ENCODE measurements around the gene MAPK8. TPM values are rescaled to one million over a fixed set of nuclear protein-coding genes. Genes with fewer than 3 reads are reported as not detected.

MAPK8 gene
- total and polyA plus RNA-seq, 7 experiments from 2014 or later, result 22.2 to 63.9 (median 41.9) TPM

DNA sequence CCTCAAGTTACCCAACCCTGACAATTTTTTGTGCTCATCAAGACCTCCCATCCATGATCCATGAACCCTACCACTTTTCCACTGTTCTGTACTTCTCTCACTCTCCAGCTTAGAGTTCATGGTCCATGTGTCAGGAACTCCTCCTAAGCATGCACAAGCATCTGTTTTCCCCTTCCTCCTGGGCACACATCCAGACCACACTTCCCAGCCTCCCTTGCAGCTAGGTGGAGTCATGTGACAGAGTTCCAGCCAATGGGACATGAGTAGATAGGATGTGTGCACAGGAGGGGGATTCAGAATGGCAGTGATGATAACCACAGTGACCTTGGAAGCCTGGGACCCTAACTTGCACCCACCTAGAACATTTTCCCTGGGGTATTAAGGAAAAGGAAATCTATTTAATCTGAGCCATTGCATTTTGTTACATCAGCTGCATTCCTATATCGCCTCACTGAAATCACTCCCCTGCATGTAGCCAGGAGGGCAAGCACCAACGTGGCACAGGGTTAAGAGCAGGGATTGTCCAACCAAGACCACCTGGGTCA, 22.4 kb upstream of the MAPK8 start:
- no peaks in the 10 kb centered on the region for H3K36me3 ChIP-seq (ENCODE audit: control insufficient read depth in 2 of 3, insufficient read depth in 3 of 3, low read length in 3 of 3)
- no peaks in the 10 kb centered on the region for H3K27me3 ChIP-seq (ENCODE audit: control insufficient read depth in 2 of 2, insufficient read depth in 2 of 2, low read length in 2 of 2)
- H3K4me1 ChIP-seq (ENCODE audit: control insufficient read depth in 2 of 2, insufficient read depth in 2 of 2, low read length in 2 of 2), result no peaks in the 10 kb centered on the region
- Mint-ChIP-seq H3K27ac (no peak overlapping the region), H3K27me3 (peaks cover 14 to 38% (median 35%) of the 10 kb centered on the region in 5 donors), H3K9me3 (peaks cover 6 to 39% (median 20%) of the 10 kb centered on the region in 11 donors), H3K4me3 (no peak overlapping the region), H3K36me3 (peaks cover 0 to 27% (median 5%) of the 10 kb centered on the region in 5 donors), H3K4me1 (peaks cover 0 to 10% (median 4%) of the 10 kb centered on the region in 7 donors)
- DNase-seq (no peak), ATAC-seq (no peak)
- POLR2A ChIA-PET, result no interaction called here
- no peak overlapping the region for H3K27ac ChIP-seq (ENCODE audit: low read depth, low read length)
- CTCF ChIA-PET, result interaction anchor here (0.6 kb wide), 1 partner anchor 70 kb away, joined by 3 read pairs; no protein-coding TSS in a partner anchor
- no peak overlapping the region for H3K4me3 ChIP-seq (ENCODE audit: low read length)
- intact Hi-C loops (cut with micrococcal nuclease), result no loop called here
- H3K9me3 ChIP-seq (ENCODE audit: control insufficient read depth in 2 of 3, low read length in 3 of 3), result peaks cover 0 to 6% (median 0%) of the 10 kb centered on the region in 3 experiments

DNA sequence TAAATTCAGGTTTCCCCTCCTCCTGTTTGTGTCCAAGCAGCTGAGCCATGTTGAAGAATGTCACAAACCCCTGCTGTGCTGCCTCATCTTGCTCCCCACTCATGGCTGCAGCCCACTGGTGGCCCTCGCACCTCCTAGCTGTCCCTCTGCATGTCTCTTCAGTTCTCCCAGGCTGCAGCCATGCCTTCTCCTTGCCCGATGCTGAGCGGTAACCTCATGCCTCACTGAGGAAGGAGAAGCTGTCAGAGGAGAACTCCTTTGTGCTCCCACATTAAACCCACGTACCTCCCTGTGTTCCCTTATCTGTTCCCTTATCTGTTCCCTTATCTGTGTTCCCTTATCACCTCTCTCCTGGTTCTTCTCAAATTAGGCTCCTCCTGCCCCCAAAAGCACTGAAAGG, 21.7 kb upstream of the MAPK8 start:
- no peaks in the 10 kb centered on the region for H3K27me3 ChIP-seq (ENCODE audit: control insufficient read depth in 2 of 2, insufficient read depth in 2 of 2, low read length in 2 of 2)
- H3K36me3 ChIP-seq (ENCODE audit: control insufficient read depth in 2 of 3, insufficient read depth in 3 of 3, low read length in 3 of 3), result no peaks in the 10 kb centered on the region
- H3K4me1 Mint-ChIP-seq, result peaks cover 0 to 15% (median 8%) of the 10 kb centered on the region in 7 donors
- no peak overlapping the region for H3K4me3 Mint-ChIP-seq
- intact Hi-C loops (cut with micrococcal nuclease), result no loop called here
- ATAC-seq (no peak), DNase-seq (no peak)
- no peak overlapping the region for H3K27ac ChIP-seq (ENCODE audit: low read depth, low read length)
- H3K36me3 Mint-ChIP-seq, result peaks cover 0 to 23% (median 5%) of the 10 kb centered on the region in 5 donors
- peaks cover 0 to 6% (median 0%) of the 10 kb centered on the region in 3 experiments for H3K9me3 ChIP-seq (ENCODE audit: control insufficient read depth in 2 of 3, low read length in 3 of 3)
- no peaks in the 10 kb centered on the region for H3K4me1 ChIP-seq (ENCODE audit: control insufficient read depth in 2 of 2, insufficient read depth in 2 of 2, low read length in 2 of 2)
- no peak overlapping the region for H3K4me3 ChIP-seq (ENCODE audit: low read length)
- POLR2A ChIA-PET, result no interaction called here
- H3K27me3 Mint-ChIP-seq, result peaks cover 15 to 35% (median 29%) of the 10 kb centered on the region in 5 donors
- no peak overlapping the region for H3K27ac Mint-ChIP-seq
- CTCF ChIA-PET, result no interaction called here
- peaks cover 6 to 39% (median 20%) of the 10 kb centered on the region in 11 donors for H3K9me3 Mint-ChIP-seq

DNA sequence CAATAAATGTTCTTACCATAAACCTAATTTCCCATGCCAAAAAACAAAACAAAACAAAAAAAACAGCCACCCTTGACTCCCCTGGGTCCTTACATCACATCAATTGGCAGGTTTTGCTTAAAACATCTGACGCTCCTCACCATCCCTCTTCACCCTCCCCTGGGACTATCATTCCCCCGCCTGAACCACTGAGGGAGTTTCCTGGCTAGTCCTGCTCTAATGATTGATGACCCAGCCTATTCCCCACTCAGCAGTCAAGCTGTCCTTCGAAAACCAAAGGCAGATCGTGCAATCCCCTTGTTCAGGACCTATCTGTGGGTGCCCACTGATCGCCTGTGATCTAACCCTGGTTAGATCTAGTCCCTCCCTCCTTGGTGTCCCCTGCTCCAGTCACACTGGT, 20.8 kb upstream of the MAPK8 start:
- intact Hi-C loops (cut with micrococcal nuclease), result no loop called here
- POLR2A ChIA-PET, result no interaction called here
- peaks cover 0 to 23% (median 5%) of the 10 kb centered on the region in 5 donors for H3K36me3 Mint-ChIP-seq

DNA sequence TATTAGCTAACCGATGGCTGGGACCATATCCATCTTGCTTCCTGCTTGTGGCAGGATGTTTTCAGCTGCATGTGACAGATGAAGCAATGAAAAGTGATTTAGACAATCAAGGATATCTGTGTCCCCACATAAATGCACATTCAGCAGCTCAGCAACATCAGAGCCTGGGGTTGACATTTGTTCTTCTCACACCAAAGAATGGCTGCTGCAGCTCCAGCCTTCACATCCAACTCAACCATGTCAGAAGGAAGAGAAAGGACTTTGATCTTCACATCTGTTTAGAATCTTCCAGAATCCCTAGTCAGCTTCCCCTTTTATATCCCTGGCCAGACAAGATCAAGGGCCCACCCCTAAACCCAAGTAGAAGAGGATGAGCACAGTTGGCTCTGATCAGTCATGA, 20.1 kb upstream of the MAPK8 start:
- Histone ChIP-seq H3K27me3 (ENCODE audit: control insufficient read depth in 2 of 2, insufficient read depth in 2 of 2, low read length in 2 of 2) (no peaks in the 10 kb centered on the region), H3K9me3 (ENCODE audit: control insufficient read depth in 2 of 3, low read length in 3 of 3) (peaks cover 0 to 6% (median 0%) of the 10 kb centered on the region in 3 experiments), H3K36me3 (ENCODE audit: control insufficient read depth in 2 of 3, insufficient read depth in 3 of 3, low read length in 3 of 3) (no peaks in the 10 kb centered on the region), H3K4me3 (ENCODE audit: low read length) (no peak overlapping the region), H3K27ac (ENCODE audit: low read depth, low read length) (no peak overlapping the region), H3K4me1 (ENCODE audit: control insufficient read depth in 2 of 2, insufficient read depth in 2 of 2, low read length in 2 of 2) (no peaks in the 10 kb centered on the region)
- Mint-ChIP-seq H3K27ac (no peak overlapping the region), H3K36me3 (peaks cover 0 to 18% (median 2%) of the 10 kb centered on the region in 5 donors), H3K4me1 (peaks cover 0 to 17% (median 9%) of the 10 kb centered on the region in 7 donors), H3K9me3 (peaks cover 3 to 33% (median 15%) of the 10 kb centered on the region in 11 donors), H3K4me3 (no peak overlapping the region), H3K27me3 (peaks cover 15 to 24% (median 21%) of the 10 kb centered on the region in 5 donors)
- DNase-seq, result no peak
- POLR2A ChIA-PET, result no interaction called here
- no peak for ATAC-seq
- intact Hi-C loops (cut with micrococcal nuclease), result no loop called here
- CTCF ChIA-PET, result interaction anchor here (0.9 kb wide), 1 partner anchor 10 kb away, joined by 4 read pairs; no protein-coding TSS in a partner anchor

More for the DNA sequence above, 20.8 kb upstream of the MAPK8 start:
- H3K27me3 Mint-ChIP-seq, result peaks cover 15 to 28% (median 25%) of the 10 kb centered on the region in 5 donors
- Histone ChIP-seq H3K9me3 (ENCODE audit: control insufficient read depth in 2 of 3, low read length in 3 of 3) (peaks cover 0 to 6% (median 0%) of the 10 kb centered on the region in 3 experiments), H3K27me3 (ENCODE audit: control insufficient read depth in 2 of 2, insufficient read depth in 2 of 2, low read length in 2 of 2) (no peaks in the 10 kb centered on the region), H3K27ac (ENCODE audit: low read depth, low read length) (no peak overlapping the region), H3K4me1 (ENCODE audit: control insufficient read depth in 2 of 2, insufficient read depth in 2 of 2, low read length in 2 of 2) (no peaks in the 10 kb centered on the region), H3K4me3 (ENCODE audit: low read length) (no peak overlapping the region), H3K36me3 (ENCODE audit: control insufficient read depth in 2 of 3, insufficient read depth in 3 of 3, low read length in 3 of 3) (no peaks in the 10 kb centered on the region)
- peaks cover 0 to 16% (median 9%) of the 10 kb centered on the region in 7 donors for H3K4me1 Mint-ChIP-seq
- CTCF ChIA-PET, result no interaction called here
- H3K4me3 Mint-ChIP-seq, result no peak overlapping the region
- H3K9me3 Mint-ChIP-seq, result peaks cover 6 to 39% (median 20%) of the 10 kb centered on the region in 11 donors
- no peak overlapping the region for H3K27ac Mint-ChIP-seq
- no peak for ATAC-seq
- no peak for DNase-seq

DNA sequence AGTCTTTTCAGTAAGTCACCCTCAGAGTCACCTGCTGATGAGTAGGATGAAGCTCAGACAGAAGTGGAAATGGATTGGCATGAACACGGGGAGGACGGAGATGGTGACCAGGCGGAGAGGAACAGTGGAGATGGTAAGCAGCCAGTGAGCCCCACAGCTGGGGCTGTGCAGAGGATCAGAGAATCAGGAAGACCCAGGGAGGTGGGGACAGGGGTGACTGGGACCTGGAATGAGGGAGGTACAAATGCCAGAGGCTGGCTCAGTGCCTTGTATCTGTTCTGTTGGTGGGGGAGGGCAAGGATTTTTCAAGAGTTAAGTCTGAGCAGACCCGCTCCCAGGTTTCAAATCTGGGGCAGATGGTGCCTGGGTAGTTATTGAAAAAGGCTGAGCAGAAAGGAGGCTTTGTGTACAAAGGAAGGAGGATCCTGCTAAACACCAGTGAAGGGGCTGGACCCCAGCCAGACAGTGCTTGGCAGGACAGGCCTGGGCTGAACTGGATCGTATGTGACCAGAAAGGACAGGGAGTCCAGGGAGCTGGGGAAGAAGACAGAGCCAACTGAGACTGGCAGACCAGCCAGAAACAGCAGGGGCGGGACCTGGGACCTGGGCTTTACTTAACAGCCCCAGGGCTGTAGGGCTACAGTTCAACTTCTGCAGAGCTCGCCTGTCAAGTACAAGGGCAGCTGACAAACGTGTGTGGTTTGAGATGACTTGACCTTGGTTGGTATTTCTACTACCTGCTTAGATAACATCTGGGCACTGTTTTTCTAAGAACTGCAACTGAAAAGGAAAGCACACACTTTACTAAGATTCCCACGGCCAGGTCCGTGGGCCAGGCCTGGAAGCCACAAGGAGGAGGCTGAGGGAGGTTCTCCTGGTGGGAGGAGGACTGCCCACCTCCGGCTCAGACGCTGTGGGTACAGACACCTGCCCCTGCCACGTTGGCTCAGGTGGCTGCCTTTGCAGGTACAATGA, 18.8 kb upstream of the MAPK8 start:
- no peak for ATAC-seq

DNA sequence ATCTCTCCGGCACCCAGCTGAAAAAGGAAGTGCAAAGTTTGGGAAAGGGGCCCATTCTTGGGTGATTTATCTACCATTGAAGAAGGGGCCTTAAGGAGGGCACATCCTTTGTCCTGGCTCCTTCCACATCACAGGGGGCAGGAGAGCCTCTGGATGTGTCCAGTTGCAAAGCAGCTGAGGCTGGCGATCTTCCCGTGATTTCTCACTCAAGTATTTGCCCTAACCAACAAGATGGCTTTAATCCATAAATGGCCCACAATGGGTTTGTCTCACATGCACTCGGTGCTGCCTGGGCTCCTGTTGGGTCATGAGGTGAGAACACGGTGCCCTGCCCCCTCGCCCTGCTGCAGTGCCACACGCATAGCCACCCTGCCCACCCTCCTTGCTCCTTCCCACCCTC, 17.8 kb upstream of the MAPK8 start:
- Mint-ChIP-seq H3K4me3 (no peak overlapping the region), H3K4me1 (peaks cover 0 to 18% (median 9%) of the 10 kb centered on the region in 7 donors), H3K27me3 (peaks cover 15 to 23% (median 21%) of the 10 kb centered on the region in 5 donors), H3K27ac (no peak overlapping the region), H3K36me3 (peaks cover 0 to 15% (median 0%) of the 10 kb centered on the region in 5 donors), H3K9me3 (peaks cover 0 to 20% (median 8%) of the 10 kb centered on the region in 11 donors)
- Histone ChIP-seq H3K27me3 (ENCODE audit: control insufficient read depth in 2 of 2, insufficient read depth in 2 of 2, low read length in 2 of 2) (no peaks in the 10 kb centered on the region), H3K4me3 (ENCODE audit: low read length) (no peak overlapping the region), H3K9me3 (ENCODE audit: control insufficient read depth in 2 of 3, low read length in 3 of 3) (no peaks in the 10 kb centered on the region), H3K27ac (ENCODE audit: low read depth, low read length) (no peak overlapping the region), H3K36me3 (ENCODE audit: control insufficient read depth in 2 of 3, insufficient read depth in 3 of 3, low read length in 3 of 3) (no peaks in the 10 kb centered on the region), H3K4me1 (ENCODE audit: control insufficient read depth in 2 of 2, insufficient read depth in 2 of 2, low read length in 2 of 2) (no peaks in the 10 kb centered on the region)
- POLR2A ChIA-PET, result no interaction called here
- DNase-seq (no peak), ATAC-seq (no peak)
- CTCF ChIA-PET, result no interaction called here
- intact Hi-C loops (cut with micrococcal nuclease), result loop anchor here in 1 of 2 donors (1.0 kb wide), 1 partner anchor 30 kb away; no protein-coding TSS in a partner anchor

More for the DNA sequence above, 18.8 kb upstream of the MAPK8 start:
- H3K27me3 Mint-ChIP-seq, result peaks cover 14 to 21% (median 17%) of the 10 kb centered on the region in 5 donors
- no peak for DNase-seq
- peaks cover 0 to 24% (median 11%) of the 10 kb centered on the region in 11 donors for H3K9me3 Mint-ChIP-seq
- H3K36me3 Mint-ChIP-seq, result peaks cover 0 to 15% (median 0%) of the 10 kb centered on the region in 5 donors
- CTCF ChIA-PET, result interaction anchor here (0.9 kb wide), 1 partner anchor 11 kb away, joined by 4 read pairs; no protein-coding TSS in a partner anchor
- no peak overlapping the region for H3K4me3 ChIP-seq (ENCODE audit: low read length)
- H3K27ac ChIP-seq (ENCODE audit: low read depth, low read length), result no peak overlapping the region
- H3K27me3 ChIP-seq (ENCODE audit: control insufficient read depth in 2 of 2, insufficient read depth in 2 of 2, low read length in 2 of 2), result no peaks in the 10 kb centered on the region
- no peaks in the 10 kb centered on the region for H3K4me1 ChIP-seq (ENCODE audit: control insufficient read depth in 2 of 2, insufficient read depth in 2 of 2, low read length in 2 of 2)
- no peaks in the 10 kb centered on the region for H3K36me3 ChIP-seq (ENCODE audit: control insufficient read depth in 2 of 3, insufficient read depth in 3 of 3, low read length in 3 of 3)
- H3K27ac Mint-ChIP-seq, result no peak overlapping the region
- POLR2A ChIA-PET, result no interaction called here
- no peaks in the 10 kb centered on the region for H3K9me3 ChIP-seq (ENCODE audit: control insufficient read depth in 2 of 3, low read length in 3 of 3)
- intact Hi-C loops (cut with micrococcal nuclease), result no loop called here
- H3K4me3 Mint-ChIP-seq, result no peak overlapping the region
- peaks cover 0 to 18% (median 9%) of the 10 kb centered on the region in 7 donors for H3K4me1 Mint-ChIP-seq

All from naive thymus-derived CD4-positive, alpha-beta T cell (primary cell).